GM12878 (cell line): ENCODE results near the gene BMP2. TPM values are rescaled to one million over a fixed set of nuclear protein-coding genes. Genes with fewer than 3 reads are reported as not detected.

Experiments
- ASH2L ChIP-seq: fragments of 300-600, 200-600 bp; sonication (generic); IDR thresholded peaks from 2 replicates; pipeline ENCODE4 v1.6.1; 2017; ENCODE audit warnings: low read depth, mild to moderate bottlenecking, borderline replicate concordance
- MYC ChIP-seq: IDR thresholded peaks from 2 replicates; pipeline ENCODE4 v1.6.1; 2011; ENCODE audit warnings: mild to moderate bottlenecking, low read length, moderate library complexity, inconsistent platforms; ENCODE audit not compliant: insufficient read depth, insufficient replicate concordance, insufficient read length, severe bottlenecking
- PAX8 ChIP-seq: fragments of 450-650 bp; IDR thresholded peaks from 2 replicates; pipeline ENCODE4 v1.6.1; 2017; ENCODE audit warnings: mild to moderate bottlenecking, moderate library complexity
- SIX5 ChIP-seq: IDR thresholded peaks from 2 replicates; pipeline ENCODE4 v1.6.1; 2011; ENCODE audit warnings: mild to moderate bottlenecking, low read depth, low read length, moderate library complexity; ENCODE audit not compliant: severe bottlenecking
- SREBF2 ChIP-seq: IDR thresholded peaks from 2 replicates; pipeline ENCODE4 v1.6.1; 2012; ENCODE audit warnings: mild to moderate bottlenecking, low read length
- ZNF384 ChIP-seq: IDR thresholded peaks from 2 replicates; pipeline ENCODE4 v1.6.1; 2012; ENCODE audit warnings: low read depth, mild to moderate bottlenecking, low read length, improper control_type of control experiment, borderline replicate concordance
- polyA plus RNA-seq, 11 experiments: library from polyadenylated mRNA; depleted of rRNA in 4 of 11; unstranded in 6 of 11; stranded (reverse) in 5 of 11; fragments of >200 nt; fragmentation: Nextera tagmentation in 4 of 11; fragmentation: Illumina TruSeq in 1 of 11; extraction: Ambion mirVana in 4 of 11; extraction: Trizol in 1 of 11; gene quantifications; 1 replicate in 1 of 11; 2 replicates in 10 of 11; pipeline versions ENCODE4 v1.2.1 to v1.2.3, GENCODE V29; 2011 to 2016; ENCODE audit warnings: inconsistent platforms in 2 of 11, missing spikeins in 2 of 11, low read depth in 1 of 11
- total RNA-seq, 4 experiments: library from RNA; depleted of rRNA in 3 of 4; stranded (reverse); fragments of >200 nt in 3 of 4; fragmentation: Illumina TruSeq in 1 of 4; extraction: Trizol in 1 of 4; gene quantifications; 2 replicates each; pipeline versions ENCODE4 v1.2.1 to v1.2.3, GENCODE V29; 2013 to 2021
- TF ChIP-seq, protein P1 (sequence below): fragments of 450-650 bp; IDR thresholded peaks from 2 replicates; pipeline ENCODE4 v1.6.1; 2017; ENCODE audit warnings: low read depth, mild to moderate bottlenecking, moderate library complexity
- TF ChIP-seq, protein P2 (sequence below): IDR thresholded peaks from 2 replicates; pipeline ENCODE4 v1.6.1; 2011; ENCODE audit warnings: low read depth, low read length, improper control_type of control experiment, borderline replicate concordance
- TF ChIP-seq, protein P3 (sequence below): IDR thresholded peaks from 2 replicates; pipeline ENCODE4 v1.6.1; 2012; ENCODE audit warnings: low read length, inconsistent platforms
- TF ChIP-seq, protein P4 (sequence below): IDR thresholded peaks from 2 replicates; pipeline ENCODE4 v1.6.1; 2011; ENCODE audit warnings: mild to moderate bottlenecking, low read depth, low read length, moderate library complexity; ENCODE audit not compliant: insufficient replicate concordance

The BMP2 gene
- total and polyA plus RNA-seq, 10 of the 15 experiments (the other 5 are each of a cell fraction or from before 2014, with no cell fraction given), result 0.35 to 3.2 (median 0.71) TPM

DNA sequence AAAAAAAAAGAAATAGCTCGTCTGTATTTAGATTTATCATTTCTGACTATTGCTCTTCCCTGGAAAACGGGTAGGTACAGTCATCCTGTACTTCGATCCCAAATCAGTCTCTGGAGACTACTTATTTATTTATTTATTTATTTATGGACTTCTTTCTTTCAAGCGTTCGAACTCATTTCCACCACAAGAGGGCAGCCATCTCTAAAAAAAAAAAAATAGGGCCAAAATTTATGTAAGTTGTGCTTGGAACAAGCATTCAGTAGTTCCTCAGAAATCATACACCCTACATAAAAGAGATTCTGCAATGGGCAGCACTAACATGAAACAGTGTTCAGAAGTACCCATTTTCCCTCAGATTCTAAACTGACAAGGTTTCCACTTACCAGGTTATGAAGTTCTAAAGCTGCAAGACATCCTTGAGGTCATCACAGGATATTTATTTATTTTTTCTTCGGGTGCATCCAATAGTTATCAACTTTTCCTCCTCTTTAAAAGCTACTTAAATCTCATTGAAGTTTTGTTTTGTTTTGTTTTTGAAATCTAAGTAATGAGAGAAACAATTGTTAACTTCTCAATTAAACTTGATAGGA, 1.9 kb upstream of the BMP2 start (continued):
- TF ChIP-seq, protein P1, sequence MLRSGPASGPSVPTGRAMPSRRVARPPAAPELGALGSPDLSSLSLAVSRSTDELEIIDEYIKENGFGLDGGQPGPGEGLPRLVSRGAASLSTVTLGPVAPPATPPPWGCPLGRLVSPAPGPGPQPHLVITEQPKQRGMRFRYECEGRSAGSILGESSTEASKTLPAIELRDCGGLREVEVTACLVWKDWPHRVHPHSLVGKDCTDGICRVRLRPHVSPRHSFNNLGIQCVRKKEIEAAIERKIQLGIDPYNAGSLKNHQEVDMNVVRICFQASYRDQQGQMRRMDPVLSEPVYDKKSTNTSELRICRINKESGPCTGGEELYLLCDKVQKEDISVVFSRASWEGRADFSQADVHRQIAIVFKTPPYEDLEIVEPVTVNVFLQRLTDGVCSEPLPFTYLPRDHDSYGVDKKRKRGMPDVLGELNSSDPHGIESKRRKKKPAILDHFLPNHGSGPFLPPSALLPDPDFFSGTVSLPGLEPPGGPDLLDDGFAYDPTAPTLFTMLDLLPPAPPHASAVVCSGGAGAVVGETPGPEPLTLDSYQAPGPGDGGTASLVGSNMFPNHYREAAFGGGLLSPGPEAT, result no peak
- TF ChIP-seq, protein P2, sequence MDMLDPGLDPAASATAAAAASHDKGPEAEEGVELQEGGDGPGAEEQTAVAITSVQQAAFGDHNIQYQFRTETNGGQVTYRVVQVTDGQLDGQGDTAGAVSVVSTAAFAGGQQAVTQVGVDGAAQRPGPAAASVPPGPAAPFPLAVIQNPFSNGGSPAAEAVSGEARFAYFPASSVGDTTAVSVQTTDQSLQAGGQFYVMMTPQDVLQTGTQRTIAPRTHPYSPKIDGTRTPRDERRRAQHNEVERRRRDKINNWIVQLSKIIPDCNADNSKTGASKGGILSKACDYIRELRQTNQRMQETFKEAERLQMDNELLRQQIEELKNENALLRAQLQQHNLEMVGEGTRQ, result no peak
- TF ChIP-seq, protein P3, sequence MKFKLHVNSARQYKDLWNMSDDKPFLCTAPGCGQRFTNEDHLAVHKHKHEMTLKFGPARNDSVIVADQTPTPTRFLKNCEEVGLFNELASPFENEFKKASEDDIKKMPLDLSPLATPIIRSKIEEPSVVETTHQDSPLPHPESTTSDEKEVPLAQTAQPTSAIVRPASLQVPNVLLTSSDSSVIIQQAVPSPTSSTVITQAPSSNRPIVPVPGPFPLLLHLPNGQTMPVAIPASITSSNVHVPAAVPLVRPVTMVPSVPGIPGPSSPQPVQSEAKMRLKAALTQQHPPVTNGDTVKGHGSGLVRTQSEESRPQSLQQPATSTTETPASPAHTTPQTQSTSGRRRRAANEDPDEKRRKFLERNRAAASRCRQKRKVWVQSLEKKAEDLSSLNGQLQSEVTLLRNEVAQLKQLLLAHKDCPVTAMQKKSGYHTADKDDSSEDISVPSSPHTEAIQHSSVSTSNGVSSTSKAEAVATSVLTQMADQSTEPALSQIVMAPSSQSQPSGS, result no peak
- TF ChIP-seq, protein P4, sequence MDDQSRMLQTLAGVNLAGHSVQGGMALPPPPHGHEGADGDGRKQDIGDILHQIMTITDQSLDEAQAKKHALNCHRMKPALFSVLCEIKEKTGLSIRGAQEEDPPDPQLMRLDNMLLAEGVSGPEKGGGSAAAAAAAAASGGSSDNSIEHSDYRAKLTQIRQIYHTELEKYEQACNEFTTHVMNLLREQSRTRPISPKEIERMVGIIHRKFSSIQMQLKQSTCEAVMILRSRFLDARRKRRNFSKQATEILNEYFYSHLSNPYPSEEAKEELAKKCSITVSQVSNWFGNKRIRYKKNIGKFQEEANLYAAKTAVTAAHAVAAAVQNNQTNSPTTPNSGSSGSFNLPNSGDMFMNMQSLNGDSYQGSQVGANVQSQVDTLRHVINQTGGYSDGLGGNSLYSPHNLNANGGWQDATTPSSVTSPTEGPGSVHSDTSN, result no peak
- TF ChIP-seq PAX8, result no peak
- no peak for TF ChIP-seq SREBF2
- no peak for TF ChIP-seq MYC
- peak; percentile 47; the same call in 1 of the 2 replicates for TF ChIP-seq ZNF384
- no peak for TF ChIP-seq SIX5
- no peak for TF ChIP-seq ASH2L
